Sigmoid colon (tissue), 4 donors: ENCODE measurements around the gene NIPSNAP3A.
A peak's percentile ranks its signal among the peaks of the same experiment; 100 is the strongest.

Source experiments
- EP300 ChIP-seq, 4 donors: sonication (generic); formaldehyde crosslinking; IDR thresholded peaks; one replicate each; pipeline ENCODE4 v1.6.1; 2017; ENCODE audit warnings: antibody characterized with exemption in 4 of 4
- POLR2A ChIP-seq, 2 donors: fragments of 450-650 bp; IDR thresholded peaks; one replicate each; pipeline ENCODE4 v1.6.1; 2016; ENCODE audit warnings: antibody characterized with exemption in 2 of 2, mild to moderate bottlenecking in 2 of 2, moderate library complexity in 2 of 2
- POLR2AphosphoS5 ChIP-seq, 4 donors: sonication (generic); formaldehyde crosslinking; IDR thresholded peaks; one replicate each; pipeline ENCODE4 v1.6.1; 2017; ENCODE audit warnings: antibody characterized with exemption in 4 of 4
- TF ChIP-seq, protein P1 (sequence below), 4 experiments: fragments of 450-650 bp in 3 of 4; fragments of 200-600 bp in 1 of 4; IDR thresholded peaks; one replicate each; pipeline ENCODE4 v1.5.1; 2016 to 2019; ENCODE audit warnings: antibody characterized with exemption in 4 of 4, mild to moderate bottlenecking in 3 of 4, moderate library complexity in 2 of 4

- TF ChIP-seq, protein P1, sequence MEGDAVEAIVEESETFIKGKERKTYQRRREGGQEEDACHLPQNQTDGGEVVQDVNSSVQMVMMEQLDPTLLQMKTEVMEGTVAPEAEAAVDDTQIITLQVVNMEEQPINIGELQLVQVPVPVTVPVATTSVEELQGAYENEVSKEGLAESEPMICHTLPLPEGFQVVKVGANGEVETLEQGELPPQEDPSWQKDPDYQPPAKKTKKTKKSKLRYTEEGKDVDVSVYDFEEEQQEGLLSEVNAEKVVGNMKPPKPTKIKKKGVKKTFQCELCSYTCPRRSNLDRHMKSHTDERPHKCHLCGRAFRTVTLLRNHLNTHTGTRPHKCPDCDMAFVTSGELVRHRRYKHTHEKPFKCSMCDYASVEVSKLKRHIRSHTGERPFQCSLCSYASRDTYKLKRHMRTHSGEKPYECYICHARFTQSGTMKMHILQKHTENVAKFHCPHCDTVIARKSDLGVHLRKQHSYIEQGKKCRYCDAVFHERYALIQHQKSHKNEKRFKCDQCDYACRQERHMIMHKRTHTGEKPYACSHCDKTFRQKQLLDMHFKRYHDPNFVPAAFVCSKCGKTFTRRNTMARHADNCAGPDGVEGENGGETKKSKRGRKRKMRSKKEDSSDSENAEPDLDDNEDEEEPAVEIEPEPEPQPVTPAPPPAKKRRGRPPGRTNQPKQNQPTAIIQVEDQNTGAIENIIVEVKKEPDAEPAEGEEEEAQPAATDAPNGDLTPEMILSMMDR (IDR thresholded peaks at IDR 0.05), result no peak
- TF ChIP-seq POLR2AphosphoS5 (IDR thresholded peaks at IDR 0.05) (peak in 1 of 4 donors; percentile 10), POLR2A (IDR thresholded peaks at IDR 0.05) (no peak), EP300 (IDR thresholded peaks at IDR 0.05) (no peak)
Measured at GRCh38 chr9:104795082-104795481, 47.6 kb downstream of the NIPSNAP3A start.
